ENCODE results near the gene ARHGEF12. TPM values are rescaled to one million over a fixed set of nuclear protein-coding genes. Genes with fewer than 3 reads are reported as not detected.

ARHGEF12 gene
- total and polyA plus RNA-seq, 2 experiments from 2014 or later = 9.0 to 38.9 TPM

DNA sequence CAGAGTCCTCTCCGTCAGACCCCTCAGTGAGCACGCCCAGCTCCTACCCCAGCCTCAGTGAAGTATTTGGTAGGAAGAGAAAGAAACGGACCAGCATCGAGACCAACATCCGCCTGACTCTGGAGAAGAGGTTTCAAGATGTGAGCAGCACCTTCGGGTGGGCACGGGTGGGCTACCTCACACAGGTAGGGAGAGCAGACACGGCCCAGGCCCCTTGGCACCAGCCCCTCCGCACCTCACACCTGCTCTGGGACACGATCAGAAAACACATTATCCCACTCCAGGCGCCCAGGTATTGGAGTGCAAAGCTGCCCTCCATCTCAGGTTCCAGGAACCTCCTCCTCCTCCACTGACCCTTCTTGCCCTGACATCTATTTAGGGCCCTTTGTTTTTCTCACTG is 28.7 kb upstream of the ARHGEF12 start:
- TF ChIP-seq NANOG (IDR thresholded peaks at IDR 0.05; ENCODE audit: borderline replicate concordance) (no peak), ZNF331 (CRISPR knock-in tag; IDR thresholded peaks at IDR 0.05; ENCODE audit: low read depth) (no peak)
- TF ChIP-seq, protein P1, sequence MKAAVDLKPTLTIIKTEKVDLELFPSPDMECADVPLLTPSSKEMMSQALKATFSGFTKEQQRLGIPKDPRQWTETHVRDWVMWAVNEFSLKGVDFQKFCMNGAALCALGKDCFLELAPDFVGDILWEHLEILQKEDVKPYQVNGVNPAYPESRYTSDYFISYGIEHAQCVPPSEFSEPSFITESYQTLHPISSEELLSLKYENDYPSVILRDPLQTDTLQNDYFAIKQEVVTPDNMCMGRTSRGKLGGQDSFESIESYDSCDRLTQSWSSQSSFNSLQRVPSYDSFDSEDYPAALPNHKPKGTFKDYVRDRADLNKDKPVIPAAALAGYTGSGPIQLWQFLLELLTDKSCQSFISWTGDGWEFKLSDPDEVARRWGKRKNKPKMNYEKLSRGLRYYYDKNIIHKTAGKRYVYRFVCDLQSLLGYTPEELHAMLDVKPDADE (IDR thresholded peaks at IDR 0.05) = no peak
- TF ChIP-seq, protein P2, sequence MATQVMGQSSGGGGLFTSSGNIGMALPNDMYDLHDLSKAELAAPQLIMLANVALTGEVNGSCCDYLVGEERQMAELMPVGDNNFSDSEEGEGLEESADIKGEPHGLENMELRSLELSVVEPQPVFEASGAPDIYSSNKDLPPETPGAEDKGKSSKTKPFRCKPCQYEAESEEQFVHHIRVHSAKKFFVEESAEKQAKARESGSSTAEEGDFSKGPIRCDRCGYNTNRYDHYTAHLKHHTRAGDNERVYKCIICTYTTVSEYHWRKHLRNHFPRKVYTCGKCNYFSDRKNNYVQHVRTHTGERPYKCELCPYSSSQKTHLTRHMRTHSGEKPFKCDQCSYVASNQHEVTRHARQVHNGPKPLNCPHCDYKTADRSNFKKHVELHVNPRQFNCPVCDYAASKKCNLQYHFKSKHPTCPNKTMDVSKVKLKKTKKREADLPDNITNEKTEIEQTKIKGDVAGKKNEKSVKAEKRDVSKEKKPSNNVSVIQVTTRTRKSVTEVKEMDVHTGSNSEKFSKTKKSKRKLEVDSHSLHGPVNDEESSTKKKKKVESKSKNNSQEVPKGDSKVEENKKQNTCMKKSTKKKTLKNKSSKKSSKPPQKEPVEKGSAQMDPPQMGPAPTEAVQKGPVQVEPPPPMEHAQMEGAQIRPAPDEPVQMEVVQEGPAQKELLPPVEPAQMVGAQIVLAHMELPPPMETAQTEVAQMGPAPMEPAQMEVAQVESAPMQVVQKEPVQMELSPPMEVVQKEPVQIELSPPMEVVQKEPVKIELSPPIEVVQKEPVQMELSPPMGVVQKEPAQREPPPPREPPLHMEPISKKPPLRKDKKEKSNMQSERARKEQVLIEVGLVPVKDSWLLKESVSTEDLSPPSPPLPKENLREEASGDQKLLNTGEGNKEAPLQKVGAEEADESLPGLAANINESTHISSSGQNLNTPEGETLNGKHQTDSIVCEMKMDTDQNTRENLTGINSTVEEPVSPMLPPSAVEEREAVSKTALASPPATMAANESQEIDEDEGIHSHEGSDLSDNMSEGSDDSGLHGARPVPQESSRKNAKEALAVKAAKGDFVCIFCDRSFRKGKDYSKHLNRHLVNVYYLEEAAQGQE (IDR thresholded peaks at IDR 0.05; ENCODE audit: unreplicated experiment) = no peak
- TF ChIP-seq, protein P3, sequence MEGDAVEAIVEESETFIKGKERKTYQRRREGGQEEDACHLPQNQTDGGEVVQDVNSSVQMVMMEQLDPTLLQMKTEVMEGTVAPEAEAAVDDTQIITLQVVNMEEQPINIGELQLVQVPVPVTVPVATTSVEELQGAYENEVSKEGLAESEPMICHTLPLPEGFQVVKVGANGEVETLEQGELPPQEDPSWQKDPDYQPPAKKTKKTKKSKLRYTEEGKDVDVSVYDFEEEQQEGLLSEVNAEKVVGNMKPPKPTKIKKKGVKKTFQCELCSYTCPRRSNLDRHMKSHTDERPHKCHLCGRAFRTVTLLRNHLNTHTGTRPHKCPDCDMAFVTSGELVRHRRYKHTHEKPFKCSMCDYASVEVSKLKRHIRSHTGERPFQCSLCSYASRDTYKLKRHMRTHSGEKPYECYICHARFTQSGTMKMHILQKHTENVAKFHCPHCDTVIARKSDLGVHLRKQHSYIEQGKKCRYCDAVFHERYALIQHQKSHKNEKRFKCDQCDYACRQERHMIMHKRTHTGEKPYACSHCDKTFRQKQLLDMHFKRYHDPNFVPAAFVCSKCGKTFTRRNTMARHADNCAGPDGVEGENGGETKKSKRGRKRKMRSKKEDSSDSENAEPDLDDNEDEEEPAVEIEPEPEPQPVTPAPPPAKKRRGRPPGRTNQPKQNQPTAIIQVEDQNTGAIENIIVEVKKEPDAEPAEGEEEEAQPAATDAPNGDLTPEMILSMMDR (conservative IDR thresholded peaks at IDR 0.05; ENCODE audit: low read depth in 2 of 2) = no peak
- no peak overlapping the region for H3K27ac Mint-ChIP-seq

DNA sequence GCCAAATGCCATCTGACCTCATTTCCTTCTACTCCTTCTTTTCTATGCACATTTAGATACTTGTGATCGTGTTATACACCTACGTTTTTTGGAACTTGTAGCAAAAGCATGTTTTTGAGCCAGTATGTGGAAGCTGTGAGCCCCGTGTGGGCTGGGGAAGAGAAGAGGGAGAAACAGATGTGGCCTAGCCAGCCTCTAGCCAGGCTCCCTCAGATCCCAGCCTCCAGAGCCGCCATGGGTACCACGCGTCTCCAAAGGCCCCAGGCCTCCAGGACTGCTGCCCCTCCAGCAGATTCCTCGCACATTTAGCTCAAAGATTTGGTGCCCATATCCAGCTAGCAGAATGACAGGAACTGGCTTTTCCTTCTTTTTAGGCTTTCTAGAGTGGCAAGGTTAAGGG is 28.1 kb upstream of the ARHGEF12 start:
- Histone ChIP-seq H3K27me3 (ENCODE audit: insufficient read depth) (no peaks in the 10 kb centered on the region), H3F3A (replicated peaks; ENCODE audit: low read depth) (no peaks in the 10 kb centered on the region), H3K27ac (ENCODE audit: low read depth) (no peak overlapping the region), H3K4me2 (no peak overlapping the region), H2AFZ (no peak overlapping the region), H3K4me1 (ENCODE audit: insufficient read depth) (peaks cover 13% of the 10 kb centered on the region), H3K4me3 (no peak overlapping the region), H3K79me2 (replicated peaks; ENCODE audit: insufficient read depth) (no peaks in the 10 kb centered on the region), H4K20me1 (replicated peaks; ENCODE audit: insufficient read depth) (no peaks in the 10 kb centered on the region), H3K36me3 (ENCODE audit: insufficient read depth) (no peaks in the 10 kb centered on the region), H3K9me2 (ENCODE audit: insufficient read depth) (peaks cover 6% of the 10 kb centered on the region; the same call in 1 of the 2 replicates)
- TF ChIP-seq ZNF114 (CRISPR knock-in tag; IDR thresholded peaks at IDR 0.05) (no peak), NANOG (IDR thresholded peaks at IDR 0.05; ENCODE audit: borderline replicate concordance) (no peak), JUNB (IDR thresholded peaks at IDR 0.05; ENCODE audit: unreplicated experiment) (no peak), ZNF331 (CRISPR knock-in tag; IDR thresholded peaks at IDR 0.05; ENCODE audit: low read depth) (no peak), CREB1 (CRISPR knock-in tag; IDR thresholded peaks at IDR 0.05; ENCODE audit: low read depth) (no peak)
- TF ChIP-seq, protein P2 (IDR thresholded peaks at IDR 0.05; ENCODE audit: unreplicated experiment) = no peak
- TF ChIP-seq, protein P1 (IDR thresholded peaks at IDR 0.05) = no peak
- H3K27ac Mint-ChIP-seq = no peak overlapping the region
- H3K27me3 Mint-ChIP-seq (ENCODE audit: insufficient read depth, low read depth, poor library complexity) = peaks cover 7% of the 10 kb centered on the region
- no peak overlapping the region for H3K4me3 Mint-ChIP-seq
- H3K4me1 Mint-ChIP-seq = peaks cover 15% of the 10 kb centered on the region
- ATAC-seq = no peak
- DNase-seq (ENCODE audit: low spot score) = no peak
- H3K36me3 Mint-ChIP-seq (ENCODE audit: low read depth) = no peaks in the 10 kb centered on the region
- no peaks in the 10 kb centered on the region for H3K9me3 Mint-ChIP-seq

More for the DNA sequence above, 28.7 kb upstream of the ARHGEF12 start:
- H3K4me1 Mint-ChIP-seq = peaks cover 15% of the 10 kb centered on the region
- Histone ChIP-seq H3K4me3 (no peak overlapping the region), H4K20me1 (replicated peaks; ENCODE audit: insufficient read depth) (no peaks in the 10 kb centered on the region), H3K4me1 (ENCODE audit: insufficient read depth) (peaks cover 15% of the 10 kb centered on the region), H3K4me2 (no peak overlapping the region), H3K79me2 (replicated peaks; ENCODE audit: insufficient read depth) (no peaks in the 10 kb centered on the region), H3K36me3 (ENCODE audit: insufficient read depth) (no peaks in the 10 kb centered on the region), H3K9me2 (ENCODE audit: insufficient read depth) (peaks cover 6% of the 10 kb centered on the region; the same call in 1 of the 2 replicates), H3K27ac (ENCODE audit: low read depth) (no peak overlapping the region), H3K27me3 (ENCODE audit: insufficient read depth) (no peaks in the 10 kb centered on the region), H2AFZ (no peak overlapping the region), H3F3A (replicated peaks; ENCODE audit: low read depth) (no peaks in the 10 kb centered on the region)
- DNase-seq (ENCODE audit: low spot score) = no peak
- ATAC-seq = no peak
- H3K9me3 Mint-ChIP-seq = no peaks in the 10 kb centered on the region
- peaks cover 7% of the 10 kb centered on the region for H3K27me3 Mint-ChIP-seq (ENCODE audit: insufficient read depth, low read depth, poor library complexity)
- no peaks in the 10 kb centered on the region for H3K36me3 Mint-ChIP-seq (ENCODE audit: low read depth)
- H3K4me3 Mint-ChIP-seq = no peak overlapping the region
